Islet of Langerhans (tissue), 1 donor: ENCODE results near the gene USP25.

Experiments used
- FAIRE-seq: peaks from one replicate; lab custom pipeline; 2011; peaks lifted over from hg19 to GRCh38; lab: Jason Lieb, UNC

The USP25 gene

GRCh38 chr21:15809818-15810217, 80.0 kb downstream of the USP25 start:
- no peak for FAIRE-seq

- no peak for FAIRE-seq
Measured at GRCh38 chr21:15815285-15815684, 85.5 kb downstream of the USP25 start.

- FAIRE-seq, result peak; percentile 13
Measured at GRCh38 chr21:15820327-15820726, 90.5 kb downstream of the USP25 start.

GRCh38 chr21:15820852-15821379, 91.1 kb downstream of the USP25 start:
- peak; percentile 53 for FAIRE-seq

GRCh38 chr21:15823486-15824150, 93.8 kb downstream of the USP25 start:
- peak; percentile 45 for FAIRE-seq

- FAIRE-seq, result no peak
Measured at GRCh38 chr21:15825700-15826099, 95.9 kb downstream of the USP25 start.

GRCh38 chr21:15826147-15826780, 96.5 kb downstream of the USP25 start:
- peak; percentile 84 for FAIRE-seq

GRCh38 chr21:15826908-15827601, 97.3 kb downstream of the USP25 start:
- FAIRE-seq, result no peak

- no peak for FAIRE-seq
Measured at GRCh38 chr21:15831497-15831896, 101.7 kb downstream of the USP25 start.

- no peak for FAIRE-seq
Measured at GRCh38 chr21:15837645-15838044, 107.9 kb downstream of the USP25 start.

- no peak for FAIRE-seq
Measured at GRCh38 chr21:15839026-15839425, 109.2 kb downstream of the USP25 start.

GRCh38 chr21:15839601-15840000, 109.8 kb downstream of the USP25 start:
- FAIRE-seq, result peak; percentile 74

GRCh38 chr21:15840406-15840805, 110.6 kb downstream of the USP25 start:
- no peak for FAIRE-seq

GRCh38 chr21:15841856-15842564, 112.2 kb downstream of the USP25 start:
- no peak for FAIRE-seq

GRCh38 chr21:15842565-15842880, 112.7 kb downstream of the USP25 start:
- FAIRE-seq, result no peak

GRCh38 chr21:15843766-15844165, 114.0 kb downstream of the USP25 start:
- FAIRE-seq, result peak; percentile 45

- FAIRE-seq, result peak; percentile 36
Measured at GRCh38 chr21:15848634-15849560, 119.1 kb downstream of the USP25 start.

- FAIRE-seq, result no peak
Measured at GRCh38 chr21:15849927-15850326, 120.1 kb downstream of the USP25 start.

GRCh38 chr21:15850645-15851044, 120.9 kb downstream of the USP25 start:
- peak; percentile 51 for FAIRE-seq

- peak; percentile 13 for FAIRE-seq
Measured at GRCh38 chr21:15852146-15852545, 122.4 kb downstream of the USP25 start.

GRCh38 chr21:15853126-15853525, 123.3 kb downstream of the USP25 start:
- FAIRE-seq, result peak; percentile 75

- no peak for FAIRE-seq
Measured at GRCh38 chr21:15856813-15857212, 127.0 kb downstream of the USP25 start.
